Epithelial cell of prostate (primary cell): ENCODE data around the gene NKAIN2.
"Not testable (repeated sequence)": the region's sequence is repeated elsewhere in the genome, so short reads cannot be mapped to it uniquely, and the experiment has no call there.

Experiments used
- DNase-seq: peaks from one replicate; pipeline ENCODE4 v3.0.0-alpha.2; 2011; ENCODE audit warnings: low read depth, low spot score
- H3K27ac ChIP-seq: fragments of 450-650 bp; 2 replicates; pipeline ENCODE4 v1.5.1; 2017; ENCODE audit warnings: mild to moderate bottlenecking

NKAIN2 gene

DNA sequence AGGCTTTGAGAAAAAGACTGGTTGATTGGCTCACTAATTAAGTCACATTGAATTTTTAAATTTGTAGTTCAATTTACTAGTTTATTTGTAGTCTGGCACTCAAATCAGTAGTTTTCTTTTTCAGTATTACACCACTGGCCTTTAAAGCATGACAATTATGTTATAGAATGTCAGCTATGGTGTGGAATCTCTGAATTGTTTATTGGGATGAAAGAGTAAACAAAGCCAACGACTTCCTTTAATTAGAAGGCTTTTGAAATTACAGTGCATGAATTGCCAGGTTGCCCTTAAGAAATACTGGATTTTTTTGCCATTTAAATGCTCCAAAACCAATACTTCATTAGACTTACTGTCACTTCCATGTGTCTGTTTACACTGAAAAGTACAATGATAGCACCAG lies 731.6 kb downstream of the NKAIN2 start:
- H3K27ac ChIP-seq, result no peak overlapping the region
- no peak for DNase-seq

- no peak overlapping the region for H3K27ac ChIP-seq
- DNase-seq, result no peak
These were observed 732.1 kb downstream of the NKAIN2 start for GRCh38 chr6:124535746-124536145.

DNA sequence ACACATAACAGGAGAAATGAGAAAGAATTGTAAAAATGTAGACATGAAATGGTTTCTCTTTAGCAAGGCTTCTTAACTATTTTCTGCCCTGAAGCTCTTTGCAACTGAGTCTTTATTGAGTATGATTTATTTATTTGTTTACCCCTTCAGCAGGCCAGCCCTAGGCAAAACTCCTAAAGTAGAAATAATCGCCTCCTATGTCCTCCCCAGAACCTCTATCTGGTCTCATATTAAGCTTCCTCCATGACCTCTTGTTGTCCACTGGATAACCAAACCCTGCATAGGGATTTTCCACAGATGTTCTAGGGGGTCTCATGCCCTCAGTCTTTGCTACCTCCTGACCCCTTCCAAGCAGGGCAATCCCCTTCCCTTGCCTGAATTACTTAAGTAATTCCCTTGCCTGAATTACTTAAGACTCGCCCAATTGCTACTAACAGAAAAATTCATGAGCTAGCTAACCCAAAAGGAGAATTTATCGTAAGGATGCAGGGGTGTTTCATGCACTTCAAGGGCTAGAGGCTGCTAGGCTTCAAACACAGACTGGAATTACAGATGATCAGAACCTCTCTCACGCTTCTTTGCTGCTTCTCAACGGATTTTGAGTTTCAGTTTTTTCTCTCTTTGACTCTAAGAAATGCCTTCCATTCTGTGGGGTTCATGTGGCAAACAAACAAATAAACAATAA lies 732.6 kb downstream of the NKAIN2 start:
- no peak for DNase-seq
- H3K27ac ChIP-seq, result no peak overlapping the region

DNA sequence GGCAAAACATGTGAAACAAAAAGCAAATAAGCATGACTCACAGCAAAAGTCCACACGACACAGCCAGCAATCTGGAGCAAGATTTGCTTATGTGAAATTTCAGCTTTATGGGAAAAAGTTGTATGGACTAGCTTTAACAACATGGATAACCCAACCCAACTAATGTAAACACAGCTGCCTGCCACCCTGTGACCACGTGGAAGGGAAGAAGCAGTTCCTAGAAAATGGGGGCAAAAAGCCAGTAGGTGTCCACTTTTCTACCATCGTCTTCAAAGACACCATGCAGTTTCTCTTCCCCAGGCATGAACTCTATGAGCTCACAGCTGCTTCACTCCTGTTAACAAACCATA lies 733.2 kb downstream of the NKAIN2 start:
- no peak for DNase-seq
- H3K27ac ChIP-seq, result no peak overlapping the region

- H3K27ac ChIP-seq, result no peak overlapping the region
- DNase-seq, result no peak
These were observed 735.4 kb downstream of the NKAIN2 start for GRCh38 chr6:124539096-124539495.

DNA sequence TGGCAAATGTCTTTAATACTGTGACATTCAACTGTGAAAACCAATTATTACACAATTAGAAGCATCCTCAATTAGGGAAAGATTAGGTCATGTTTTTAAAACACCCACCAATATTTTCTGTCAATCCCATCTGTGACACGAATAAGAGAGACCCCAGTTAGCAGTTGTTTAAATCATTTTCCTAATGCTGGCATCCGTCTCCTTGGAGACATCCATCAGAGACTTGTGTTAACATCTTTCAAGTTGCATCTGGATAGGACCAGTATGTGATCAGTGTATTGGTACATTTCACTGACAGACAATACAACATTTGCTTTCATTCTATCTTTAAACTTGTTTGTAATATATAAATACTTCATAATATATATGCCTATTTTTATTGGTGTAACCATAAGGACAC lies 737.9 kb downstream of the NKAIN2 start:
- DNase-seq, result no peak

DNA sequence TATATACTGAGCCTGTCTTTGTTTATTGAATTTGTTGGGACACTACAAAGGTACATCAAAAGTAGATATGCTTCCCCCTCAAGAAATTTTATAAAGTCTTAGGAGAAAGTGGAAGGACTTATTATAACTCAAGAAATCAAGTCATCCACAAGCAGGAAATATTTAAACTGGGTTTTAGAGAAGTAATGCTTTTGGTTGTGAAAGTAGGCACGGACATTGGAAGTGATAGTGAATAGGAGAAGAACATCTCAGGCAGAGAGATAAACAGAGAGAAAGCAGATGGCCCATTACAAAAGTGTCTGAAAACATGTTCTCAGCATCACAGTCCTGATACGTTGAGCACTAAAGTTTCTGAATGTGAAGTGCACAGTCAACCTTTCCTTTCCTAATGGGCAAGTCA lies 742.9 kb downstream of the NKAIN2 start:
- DNase-seq, result no peak
- H3K27ac ChIP-seq, result no peak overlapping the region

More for the DNA sequence above, 737.9 kb downstream of the NKAIN2 start:
- no peak overlapping the region for H3K27ac ChIP-seq

DNA sequence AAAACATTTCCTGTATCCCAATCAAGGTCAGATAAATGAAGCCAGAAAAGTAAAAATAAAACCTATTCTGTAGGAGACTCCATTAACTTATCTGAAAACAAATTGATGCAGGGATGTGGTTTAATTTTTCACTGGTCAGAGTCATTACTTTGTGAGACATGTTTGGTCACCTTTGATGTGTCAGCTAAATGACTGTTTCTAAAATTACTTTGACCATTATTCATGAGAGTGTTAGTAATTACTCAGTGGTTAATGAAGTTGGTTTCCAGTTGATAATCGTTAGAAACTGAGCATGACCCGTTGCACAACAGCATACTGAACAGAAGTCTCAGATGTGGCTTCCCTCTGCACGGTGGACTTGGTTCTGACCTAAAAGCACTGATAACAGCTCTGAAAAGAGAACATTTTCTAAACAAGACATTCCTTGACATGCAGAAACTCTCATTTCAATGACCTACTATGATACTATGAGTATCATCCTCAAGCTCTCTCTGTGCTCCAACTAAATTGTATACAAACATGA lies 748.1 kb downstream of the NKAIN2 start:
- no peak overlapping the region for H3K27ac ChIP-seq
- no peak for DNase-seq

DNA sequence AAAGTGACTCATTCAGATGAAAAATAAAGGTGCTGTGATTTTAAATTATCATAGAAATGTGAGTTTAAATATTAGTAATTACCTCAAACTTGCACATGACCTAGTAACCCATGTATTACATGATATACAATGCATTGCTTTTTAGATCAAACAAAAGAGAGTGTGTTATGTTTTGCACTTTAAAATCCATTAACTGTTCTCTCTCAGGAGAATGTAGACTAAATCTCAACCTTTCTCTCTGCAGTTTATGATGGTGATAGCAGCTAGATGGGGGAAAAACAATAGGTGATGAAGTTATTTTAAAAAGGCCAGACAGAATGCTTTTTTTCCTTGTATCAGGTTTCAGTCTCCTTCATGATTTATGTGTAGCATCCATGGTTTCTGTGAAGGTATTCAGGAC lies 754.2 kb downstream of the NKAIN2 start:
- DNase-seq, result no peak
- no peak overlapping the region for H3K27ac ChIP-seq

DNA sequence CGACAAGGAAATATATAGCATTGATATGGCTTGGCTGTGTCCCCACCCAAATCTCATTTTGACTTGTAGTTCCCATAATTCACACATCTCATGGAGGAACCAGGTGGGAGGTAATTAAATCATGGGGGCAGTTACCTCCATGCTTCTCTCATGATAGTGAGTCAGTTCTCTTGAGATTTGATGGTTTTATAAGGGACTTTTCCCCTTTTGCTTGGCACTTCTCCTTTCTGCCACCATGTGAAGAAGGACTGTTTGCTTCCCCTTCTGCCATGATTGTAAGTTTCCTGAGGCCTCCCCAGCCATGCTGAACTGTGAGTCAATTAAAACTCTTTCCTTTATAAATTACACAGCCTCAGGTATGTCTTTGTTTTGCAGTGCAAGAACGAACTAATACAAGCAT lies 756.4 kb downstream of the NKAIN2 start:
- not testable (repeated sequence) for DNase-seq, H3K27ac ChIP-seq

GRCh38 chr6:124560873-124561567 lies 757.4 kb downstream of the NKAIN2 start:
- no peak overlapping the region for H3K27ac ChIP-seq
- DNase-seq, result no peak

DNA sequence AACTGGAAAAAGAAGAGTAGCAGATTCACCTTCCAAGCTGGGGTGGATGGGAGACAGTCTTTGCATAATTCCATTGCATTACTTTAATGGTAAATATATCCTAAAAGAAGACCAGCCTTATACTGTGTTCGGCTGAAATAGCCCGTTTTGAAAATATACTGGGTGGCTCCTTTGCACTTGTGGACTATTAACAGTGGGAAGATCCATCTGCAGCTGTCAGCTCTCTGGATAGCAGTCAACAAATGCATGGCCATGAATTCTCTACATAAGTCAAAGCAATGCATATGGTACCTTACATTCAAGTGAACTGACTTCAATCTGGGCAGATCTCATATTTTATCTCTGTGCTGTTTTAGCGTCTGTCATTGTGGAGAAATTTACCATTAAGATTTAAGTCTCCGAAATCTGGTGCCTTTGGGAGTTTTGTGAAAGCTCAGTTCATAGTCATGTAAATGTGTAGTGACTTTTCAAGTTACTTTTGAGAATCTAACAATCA lies 758.0 kb downstream of the NKAIN2 start:
- H3K27ac ChIP-seq, result no peak overlapping the region
- no peak for DNase-seq

DNA sequence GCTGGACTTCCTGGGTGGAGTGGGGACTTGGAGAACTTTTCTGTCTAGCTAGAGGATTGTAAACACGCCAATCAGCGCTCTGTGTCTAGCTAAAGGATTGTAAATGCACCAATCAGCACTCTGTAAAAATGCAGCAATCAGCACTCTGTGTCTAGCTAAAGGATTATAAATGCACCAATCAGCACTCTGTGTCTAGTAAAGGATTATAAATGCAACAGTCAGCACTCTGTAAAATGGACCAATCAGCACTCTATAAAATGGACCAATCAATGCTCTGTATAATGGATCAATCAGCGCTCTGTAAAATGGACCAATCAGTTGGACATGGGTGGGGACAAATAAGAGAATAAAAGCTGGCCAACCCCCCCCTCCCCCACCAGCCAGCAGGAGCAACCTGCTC lies 760.5 kb downstream of the NKAIN2 start:
- not testable (repeated sequence) for H3K27ac ChIP-seq, DNase-seq

DNA sequence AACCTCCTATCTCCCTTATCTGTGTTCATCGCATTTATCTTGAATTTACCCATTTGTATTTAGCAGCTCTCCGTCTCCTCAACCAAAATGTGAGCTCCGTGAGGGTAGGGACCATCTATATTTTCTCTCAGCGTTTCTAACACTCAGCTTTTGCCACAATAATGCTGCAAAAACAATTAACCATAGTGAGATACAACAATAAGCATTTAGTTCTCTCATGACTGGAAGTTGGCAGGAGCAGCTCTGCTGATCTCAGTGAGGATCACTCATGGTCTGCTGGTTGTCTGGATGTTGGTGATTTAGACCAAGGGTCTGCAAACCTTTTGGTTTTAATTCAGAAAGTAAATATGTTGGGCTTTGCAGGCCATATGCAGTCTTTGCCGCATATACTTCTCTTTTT lies 763.7 kb downstream of the NKAIN2 start:
- no peak for DNase-seq
- no peak overlapping the region for H3K27ac ChIP-seq

DNA sequence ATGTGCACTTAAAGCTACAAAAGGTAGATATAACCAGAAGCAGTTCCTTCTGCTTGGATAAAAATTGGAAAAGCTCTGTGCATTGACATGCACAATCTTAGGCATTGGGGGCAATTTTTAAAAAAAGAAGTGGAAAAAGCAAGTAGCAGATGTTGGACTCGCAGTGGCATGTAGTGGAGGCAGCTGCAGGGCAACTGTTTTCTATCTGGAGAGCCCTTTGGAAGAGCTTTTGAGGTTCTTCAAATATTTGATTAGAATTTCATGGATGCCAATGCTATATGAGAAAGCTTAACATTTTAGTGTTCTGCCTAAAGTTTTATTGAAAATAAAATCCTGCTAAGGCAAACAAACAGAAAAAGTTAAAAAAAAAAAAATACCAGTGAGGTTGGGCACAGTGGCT lies 770.3 kb downstream of the NKAIN2 start:
- no peak overlapping the region for H3K27ac ChIP-seq
- no peak for DNase-seq

DNA sequence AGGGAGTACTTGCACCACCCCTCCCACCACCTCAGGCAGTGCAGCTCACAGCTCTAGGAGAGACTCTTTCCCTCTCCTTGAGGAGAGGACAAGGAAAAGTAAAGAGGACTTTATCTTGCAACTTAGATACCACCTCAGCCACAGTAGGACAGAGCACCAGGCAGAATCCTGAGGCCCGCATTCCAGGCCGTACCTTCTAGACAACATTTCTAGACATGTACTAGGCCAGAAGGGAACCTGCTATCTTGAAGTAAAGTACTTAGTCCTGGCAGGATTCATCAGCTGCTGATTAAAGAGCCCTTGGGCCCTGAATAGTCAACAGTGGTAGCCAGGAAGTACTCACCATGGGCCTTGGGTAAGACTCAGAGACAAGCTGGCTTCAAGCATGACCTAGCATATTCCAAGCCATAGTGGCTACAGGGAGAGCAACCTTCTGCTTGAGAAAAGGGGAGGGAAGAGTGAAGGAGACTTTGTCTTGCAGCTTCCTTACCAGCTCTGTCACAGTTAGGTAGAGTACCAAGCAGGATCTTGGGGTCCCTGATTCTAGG lies 774.1 kb downstream of the NKAIN2 start:
- no peak overlapping the region for H3K27ac ChIP-seq
- no peak for DNase-seq

- no peak for DNase-seq
These were observed 786.3 kb downstream of the NKAIN2 start for GRCh38 chr6:124590001-124590400.

GRCh38 chr6:124599656-124600055 lies 796.0 kb downstream of the NKAIN2 start:
- DNase-seq, result no peak
- H3K27ac ChIP-seq, result no peak overlapping the region

More at GRCh38 chr6:124590001-124590400, 786.3 kb downstream of the NKAIN2 start:
- no peak overlapping the region for H3K27ac ChIP-seq

- H3K27ac ChIP-seq, result no peak overlapping the region
These were observed 801.1 kb downstream of the NKAIN2 start for GRCh38 chr6:124604719-124605118.

DNA sequence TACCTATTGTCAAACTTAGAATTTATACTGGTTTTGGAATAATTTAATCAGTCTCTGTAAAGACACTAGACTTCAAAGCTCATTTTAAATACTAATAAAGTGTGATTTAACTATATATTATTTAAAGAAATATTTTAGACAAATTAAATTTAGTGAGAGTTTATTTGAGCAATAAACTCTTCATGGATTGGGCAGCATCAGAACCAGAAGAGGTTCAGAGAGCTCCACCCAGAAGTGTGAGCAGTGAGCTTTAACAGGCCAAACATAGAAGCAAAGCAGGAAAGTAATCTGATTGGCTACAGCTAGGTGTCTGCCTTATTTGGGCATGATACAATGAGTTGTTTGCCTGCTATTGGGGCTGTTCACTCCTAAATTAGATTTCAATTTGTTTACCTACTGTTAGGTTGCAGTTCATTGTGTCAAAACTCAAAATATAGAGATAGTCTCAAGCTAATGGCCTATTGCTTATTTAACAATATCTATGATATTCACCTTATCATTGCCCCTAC lies 803.5 kb downstream of the NKAIN2 start:
- DNase-seq, result no peak
- no peak overlapping the region for H3K27ac ChIP-seq

More at GRCh38 chr6:124604719-124605118, 801.1 kb downstream of the NKAIN2 start:
- DNase-seq, result no peak

DNA sequence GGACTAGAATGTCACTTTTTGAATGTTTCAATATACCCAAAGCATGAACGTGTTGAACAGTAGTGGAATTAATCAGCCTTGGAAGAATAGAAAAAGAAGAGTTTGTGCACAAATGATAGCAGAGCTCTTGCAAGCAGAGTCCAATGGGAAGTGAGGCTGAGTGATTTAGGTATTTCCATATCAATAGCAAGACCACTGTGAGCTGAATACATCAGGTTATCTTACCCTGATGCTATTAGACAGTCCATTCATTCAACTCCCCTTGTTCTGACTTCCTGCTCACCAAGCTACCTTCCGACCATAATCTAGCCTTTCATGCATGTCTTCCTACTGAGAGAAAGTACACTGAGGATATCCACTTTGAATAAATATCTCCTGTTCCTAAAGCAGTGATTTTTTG lies 809.4 kb downstream of the NKAIN2 start:
- H3K27ac ChIP-seq, result no peak overlapping the region
- DNase-seq, result no peak
